GM21526 (cell line): Measurements from ENCODE around the gene IQSEC3.

ENCODE experiments used
- ATAC-seq: cut with Tn5 transposase; IDR thresholded peaks from one replicate; pipeline ENCODE4 v1.9.1; 2021; ENCODE audit warnings: moderate library complexity; ENCODE audit not compliant: unreplicated experiment, low FRiP score

Gene IQSEC3

DNA sequence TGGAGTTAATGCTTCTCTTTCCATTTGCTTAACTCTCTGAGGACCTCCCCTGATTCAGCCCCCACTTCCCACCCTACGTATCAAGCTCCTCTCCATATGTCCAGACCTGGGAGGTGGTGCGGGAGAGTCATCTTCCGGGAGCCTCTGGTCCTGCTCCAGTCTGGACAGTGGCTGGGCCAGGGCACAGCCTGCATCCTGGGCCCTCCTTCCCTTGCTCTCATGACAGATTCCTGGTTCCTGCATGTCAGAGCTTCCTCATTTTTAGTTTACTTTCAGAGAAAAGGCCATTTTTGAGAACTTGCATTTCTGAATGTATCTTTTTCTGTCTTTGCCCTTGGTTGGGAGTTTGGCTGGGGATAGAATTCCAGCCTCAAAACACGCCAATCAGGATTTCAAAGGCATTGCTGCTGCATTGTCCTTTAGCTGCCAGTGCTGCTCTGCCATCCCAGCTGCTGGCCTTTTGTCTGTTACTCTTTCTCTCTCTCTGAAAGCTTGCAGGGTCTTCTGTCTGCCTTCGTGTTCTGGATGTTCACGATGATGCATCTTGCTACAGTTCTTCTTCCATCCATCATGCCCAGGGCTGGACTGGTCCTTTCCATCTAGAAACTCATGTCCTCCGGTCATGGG is 92.7 kb downstream of the IQSEC3 start:
- ATAC-seq: no peak

- ATAC-seq: no peak
Observed at GRCh38 chr12:160858-161257, 94.3 kb downstream of the IQSEC3 start.

GRCh38 chr12:161823-162222 is 95.3 kb downstream of the IQSEC3 start:
- no peak for ATAC-seq

GRCh38 chr12:162467-163307 is 96.1 kb downstream of the IQSEC3 start:
- no peak for ATAC-seq

DNA sequence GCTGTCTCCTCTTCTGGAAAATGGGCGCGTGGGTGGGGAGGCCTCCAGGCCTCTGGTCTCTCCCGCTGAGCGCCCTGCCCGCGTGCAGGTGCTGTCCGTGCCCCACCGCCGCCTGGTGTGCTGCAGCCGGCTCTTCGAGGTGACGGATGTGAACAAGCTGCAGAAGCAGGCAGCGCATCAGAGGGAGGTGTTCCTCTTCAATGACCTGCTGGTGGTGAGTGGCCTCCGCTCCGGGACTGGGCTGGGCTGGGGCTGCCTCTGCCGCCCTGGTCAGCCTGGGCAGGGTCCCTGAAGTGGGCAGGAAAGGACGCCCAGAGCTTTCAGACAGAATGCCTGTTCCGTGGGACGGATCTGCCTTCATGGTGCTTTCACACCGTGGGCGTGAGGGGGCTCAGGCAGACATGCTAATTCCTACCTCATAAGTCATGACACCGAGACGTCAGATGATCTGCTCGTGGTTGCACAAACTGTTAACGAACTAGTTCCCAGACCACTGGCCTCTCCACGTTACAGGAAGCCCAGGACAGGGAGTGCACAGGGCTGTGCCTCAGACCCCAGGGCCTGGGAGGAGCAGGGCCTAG is 96.9 kb downstream of the IQSEC3 start:
- no peak for ATAC-seq

GRCh38 chr12:164207-164606 is 97.6 kb downstream of the IQSEC3 start:
- no peak for ATAC-seq

- ATAC-seq: no peak
Observed at GRCh38 chr12:165862-166368, 99.3 kb downstream of the IQSEC3 start.

DNA sequence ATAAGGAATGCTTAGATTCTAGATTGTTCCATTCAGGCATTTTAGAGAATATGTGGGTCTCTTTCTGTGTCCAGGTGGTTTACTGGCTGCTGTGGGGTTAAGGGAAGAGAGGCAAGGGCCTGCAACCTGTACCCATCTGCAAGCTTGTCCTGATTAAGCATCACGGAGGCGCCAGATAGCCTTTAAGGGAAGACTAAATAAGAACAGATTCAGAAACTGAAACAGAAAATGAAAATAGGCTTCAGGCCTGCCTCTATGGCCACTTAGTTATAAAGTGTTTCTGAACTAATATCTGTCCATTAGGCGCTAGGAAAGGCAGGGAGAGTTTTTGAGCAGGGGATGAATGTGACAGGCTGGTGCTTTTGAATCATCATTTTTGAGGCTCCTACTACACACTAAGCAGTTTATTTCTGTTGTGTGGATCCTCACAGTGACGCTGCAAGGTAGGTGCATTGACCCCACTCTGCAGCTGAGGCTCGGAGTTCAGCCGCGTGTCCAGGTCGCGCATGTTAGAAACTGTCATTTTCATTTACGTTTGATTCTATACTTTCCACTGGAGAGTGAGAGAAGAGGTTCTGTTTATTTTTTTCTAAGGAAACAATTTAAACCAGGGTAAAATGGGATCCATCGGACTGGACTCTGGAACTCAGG is 100.0 kb downstream of the IQSEC3 start:
- no peak for ATAC-seq

GRCh38 chr12:167959-168600 is 101.5 kb downstream of the IQSEC3 start:
- no peak for ATAC-seq

GRCh38 chr12:168763-169525 is 102.4 kb downstream of the IQSEC3 start:
- ATAC-seq: no peak

DNA sequence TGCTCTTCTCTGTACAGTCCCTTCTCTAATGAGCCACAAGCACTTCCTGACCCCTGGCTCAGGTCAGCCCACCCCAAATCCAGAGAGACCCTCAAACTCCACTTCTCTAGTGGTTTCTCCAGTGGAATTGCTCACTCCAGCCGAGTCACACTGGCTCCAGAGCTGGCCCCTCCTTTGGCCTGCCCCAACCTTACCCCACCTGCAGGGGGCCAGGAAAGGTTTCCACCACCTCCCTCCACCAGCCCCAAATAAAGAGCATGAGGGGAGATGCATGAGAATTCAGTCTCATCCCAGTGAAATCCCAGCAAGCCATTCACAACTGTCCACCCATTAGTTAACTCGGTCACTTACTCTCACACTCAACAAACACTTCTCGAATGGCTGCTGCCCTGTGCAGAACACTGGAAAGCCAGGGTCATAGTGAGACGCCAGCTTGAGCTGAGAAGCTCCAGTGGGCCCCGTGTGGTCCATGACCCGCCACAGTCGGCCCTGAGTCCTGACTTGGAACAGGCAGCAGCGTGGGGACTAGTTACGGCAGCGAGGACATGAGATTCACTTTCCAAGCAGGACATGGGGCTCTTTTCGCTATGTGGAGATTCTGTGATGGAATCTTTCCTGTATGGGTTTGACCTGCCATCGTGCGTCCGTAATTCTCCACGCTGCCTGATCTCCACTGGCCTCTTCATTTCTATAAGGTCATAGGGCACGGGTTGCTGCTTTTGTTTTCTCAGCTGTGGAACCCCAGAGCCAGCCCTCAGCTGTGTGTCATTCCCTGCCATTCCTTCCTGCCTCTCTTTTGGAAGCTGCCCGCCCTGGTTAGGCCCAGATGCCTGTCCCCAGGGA is 103.2 kb downstream of the IQSEC3 start:
- ATAC-seq: no peak

DNA sequence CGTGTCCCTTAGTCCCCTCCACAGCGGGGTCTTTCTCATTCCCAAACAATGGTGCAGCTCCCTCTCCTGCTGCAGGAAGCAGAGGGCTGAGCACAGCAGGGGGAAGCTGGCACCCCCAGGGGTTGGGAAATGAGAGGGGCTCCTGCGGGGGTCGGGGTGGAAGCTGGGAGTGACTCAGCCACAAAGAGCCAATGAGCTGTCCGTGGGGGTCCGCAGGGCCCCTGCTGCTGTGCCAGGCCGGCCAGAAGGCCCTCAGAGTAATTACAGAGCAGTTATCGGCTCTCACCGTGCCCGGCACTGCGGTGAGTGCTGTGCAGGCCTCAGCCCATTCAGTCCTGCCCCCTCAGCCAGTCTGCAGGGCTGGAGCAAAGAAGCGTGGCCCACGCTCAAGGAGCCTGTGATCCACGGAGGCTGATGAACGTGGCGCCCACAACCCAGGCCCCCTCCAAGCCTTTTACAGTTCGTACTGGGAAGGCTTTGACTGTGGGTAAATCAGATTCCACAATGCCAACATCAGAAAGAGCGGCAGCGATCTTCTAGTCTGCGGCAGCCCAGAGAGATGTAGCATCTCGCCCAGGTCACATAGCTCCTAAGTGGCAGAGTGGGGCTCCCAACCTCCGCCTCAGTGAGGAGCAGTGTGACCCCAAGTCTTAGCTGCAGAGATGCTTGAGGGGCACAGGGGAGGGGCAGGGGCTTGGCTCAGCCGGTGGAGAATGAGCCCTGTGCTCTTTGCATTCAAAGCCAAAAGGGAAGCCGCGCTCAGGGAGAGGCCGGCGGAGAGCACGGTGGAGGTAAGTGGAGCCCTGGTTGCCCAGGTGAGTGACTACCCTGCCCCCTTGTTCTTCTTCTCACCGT is 104.0 kb downstream of the IQSEC3 start:
- ATAC-seq: no peak

DNA sequence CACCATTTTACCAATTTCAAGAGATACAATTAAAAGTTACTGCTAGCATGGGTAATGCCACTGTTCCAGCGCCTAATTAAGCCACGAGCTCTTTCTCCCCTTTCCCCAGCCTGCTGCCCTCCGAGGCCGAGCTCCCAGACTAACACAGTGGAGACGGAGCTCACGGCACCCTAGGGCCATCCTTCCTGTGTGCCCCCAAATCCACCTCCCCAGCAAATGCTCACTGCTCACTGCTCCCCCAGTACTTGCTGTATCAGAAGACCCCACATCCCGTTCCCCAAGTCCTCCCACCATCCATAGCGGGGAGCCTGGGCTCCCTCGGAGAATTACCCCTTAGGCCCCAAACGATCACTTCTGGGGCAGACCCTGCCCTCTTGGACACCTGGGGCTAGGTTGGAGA is 104.7 kb downstream of the IQSEC3 start:
- no peak for ATAC-seq

DNA sequence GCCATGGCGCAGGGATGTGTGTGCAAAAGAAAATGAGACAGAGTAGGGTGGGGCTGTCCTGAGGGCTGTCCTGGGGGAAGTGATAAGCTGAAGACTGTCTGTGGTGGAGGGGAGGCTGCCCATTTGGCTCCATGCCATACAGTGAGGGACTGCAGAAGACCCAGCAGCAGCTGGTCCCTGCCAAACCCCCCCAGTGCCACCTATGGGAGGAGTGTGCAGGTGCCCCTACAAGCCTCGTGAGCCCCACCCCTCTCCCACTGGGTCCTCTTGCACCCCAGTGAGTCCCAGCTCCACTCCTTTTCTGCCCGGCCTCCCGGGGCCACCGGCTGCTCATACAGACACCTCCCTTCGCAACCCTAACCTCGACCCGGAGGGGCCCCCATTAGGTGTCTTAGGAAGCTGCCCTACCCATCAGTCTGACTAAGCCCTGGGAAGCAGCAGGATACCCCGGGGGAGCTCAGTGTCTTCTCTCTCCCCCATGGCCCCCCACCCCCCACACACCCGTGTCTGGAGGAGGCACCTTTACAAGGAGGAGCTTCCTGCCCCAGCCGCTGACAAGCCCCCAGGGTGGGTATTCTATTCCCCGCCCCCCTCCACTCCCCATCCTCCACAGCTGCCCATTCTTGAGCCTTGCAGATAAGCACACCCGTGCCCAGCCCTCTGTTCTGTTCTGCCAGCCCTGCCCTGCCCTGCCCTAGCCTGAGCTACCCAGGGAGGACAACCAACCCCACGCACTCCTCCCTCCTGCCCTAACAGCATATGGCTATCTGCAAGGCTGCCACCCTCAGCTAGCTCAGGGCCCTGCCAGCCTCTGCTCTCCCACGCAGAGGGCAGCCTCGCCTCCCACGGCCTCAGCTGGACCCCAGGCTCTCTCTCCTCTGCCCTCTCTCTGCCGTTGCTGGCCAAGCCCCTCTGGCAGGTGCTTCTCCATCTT is 105.4 kb downstream of the IQSEC3 start:
- no peak for ATAC-seq

- ATAC-seq: no peak
Observed at GRCh38 chr12:172732-173161, 106.2 kb downstream of the IQSEC3 start.

DNA sequence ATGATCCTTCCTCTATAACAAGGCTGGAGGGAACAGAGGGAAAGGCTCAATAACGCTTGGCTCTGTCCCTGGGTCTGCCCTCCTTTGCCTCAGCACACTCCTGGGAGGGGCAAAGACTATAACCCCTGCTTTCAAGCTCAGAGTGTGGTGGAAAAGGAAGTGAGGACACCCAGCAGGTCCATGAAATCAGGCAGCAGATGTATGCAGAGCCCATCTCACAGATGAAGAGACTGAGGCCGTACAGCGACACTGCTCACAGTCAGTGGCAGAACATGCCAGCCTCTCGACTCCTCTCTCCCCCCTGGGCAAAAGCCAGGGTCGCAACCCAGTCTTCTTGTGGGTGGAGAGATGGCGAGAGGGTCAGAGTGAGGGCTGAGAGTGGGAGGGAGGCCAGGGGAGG is 107.6 kb downstream of the IQSEC3 start:
- no peak for ATAC-seq

DNA sequence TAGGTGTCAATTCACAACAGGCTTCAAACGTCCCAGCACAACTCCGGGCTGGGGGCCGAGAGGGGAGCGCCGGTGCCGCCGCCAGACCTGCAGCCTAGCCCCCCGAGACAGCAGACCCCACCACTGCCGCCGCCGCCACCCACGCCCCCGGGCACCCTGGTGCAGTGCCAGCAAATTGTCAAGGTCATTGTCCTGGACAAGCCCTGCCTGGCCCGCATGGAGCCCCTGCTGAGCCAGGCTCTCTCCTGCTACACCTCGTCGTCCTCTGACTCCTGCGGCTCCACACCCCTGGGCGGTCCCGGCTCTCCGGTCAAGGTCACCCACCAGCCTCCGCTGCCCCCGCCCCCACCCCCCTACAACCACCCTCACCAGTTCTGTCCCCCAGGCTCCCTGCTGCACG is 108.0 kb downstream of the IQSEC3 start:
- ATAC-seq: no peak
